ACHN (cell line): ENCODE measurements around the gene KCNIP2.

Experiments used
- DNase-seq: peaks from one replicate; pipeline ENCODE4 v3.0.0-alpha.2; 2015
- in situ Hi-C: cut with HindIII; loops from 2 replicates; pipeline ENCODE4 v1.10.0; 2017; ENCODE audit warnings: low sequenced_read_pairs, low pct_ligation_motif_present, low pct_unique_long_range_greater_than_20kb

KCNIP2 gene

DNA sequence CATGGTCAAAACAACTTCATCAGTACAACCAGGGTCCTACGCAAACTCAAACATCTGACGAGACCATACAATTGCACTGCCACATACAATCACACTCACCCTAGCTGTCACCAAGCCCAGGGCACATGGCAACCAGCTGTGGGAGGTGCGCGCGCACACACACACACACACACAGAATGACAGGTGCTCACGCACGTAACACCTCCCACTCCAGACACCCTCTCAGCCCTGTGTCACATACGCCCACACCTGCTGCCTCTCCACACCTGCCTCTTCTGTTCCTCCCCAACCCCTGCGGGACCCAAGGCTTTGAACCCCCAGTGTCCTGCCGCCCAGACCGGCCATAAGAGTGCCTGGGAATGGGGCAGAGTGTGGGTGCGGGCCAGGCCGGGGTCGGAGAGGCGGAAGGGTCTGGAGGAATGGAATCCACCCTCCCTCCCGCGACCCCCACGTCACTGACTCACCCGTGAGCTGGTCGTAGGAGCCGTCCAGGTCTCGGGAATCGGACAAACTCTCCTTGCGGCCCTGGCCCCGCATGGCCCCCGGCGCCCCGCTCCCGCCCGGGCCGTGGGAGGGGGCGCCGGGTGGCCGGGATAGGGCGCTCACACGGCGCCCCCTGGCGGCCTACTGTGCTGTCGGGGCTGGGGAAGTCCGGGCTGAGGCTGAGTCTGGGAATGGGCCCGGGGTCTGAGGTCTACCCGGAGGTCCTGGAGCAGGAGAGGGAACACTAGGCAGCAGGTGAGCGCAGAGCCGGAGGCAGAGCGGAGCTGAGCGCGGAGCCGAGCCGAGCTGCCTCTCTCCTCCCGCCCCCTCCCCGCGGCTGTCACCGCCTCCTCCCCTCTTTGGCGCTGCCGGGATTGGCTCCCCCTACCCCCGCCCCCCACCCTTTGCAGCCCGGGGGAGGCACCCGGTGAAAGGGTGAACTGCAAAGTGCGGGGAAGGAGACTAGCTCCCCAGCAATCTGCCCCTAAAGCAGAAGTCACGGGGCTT, at the start of gene KCNIP2:
Gene KCNIP2 (minus strand): TSS at position 769 of the 990 bp plus-strand sequence. CDS start 232 bp downstream, at position 537.
- no peak for DNase-seq
- in situ Hi-C loops: no loop called here

DNA sequence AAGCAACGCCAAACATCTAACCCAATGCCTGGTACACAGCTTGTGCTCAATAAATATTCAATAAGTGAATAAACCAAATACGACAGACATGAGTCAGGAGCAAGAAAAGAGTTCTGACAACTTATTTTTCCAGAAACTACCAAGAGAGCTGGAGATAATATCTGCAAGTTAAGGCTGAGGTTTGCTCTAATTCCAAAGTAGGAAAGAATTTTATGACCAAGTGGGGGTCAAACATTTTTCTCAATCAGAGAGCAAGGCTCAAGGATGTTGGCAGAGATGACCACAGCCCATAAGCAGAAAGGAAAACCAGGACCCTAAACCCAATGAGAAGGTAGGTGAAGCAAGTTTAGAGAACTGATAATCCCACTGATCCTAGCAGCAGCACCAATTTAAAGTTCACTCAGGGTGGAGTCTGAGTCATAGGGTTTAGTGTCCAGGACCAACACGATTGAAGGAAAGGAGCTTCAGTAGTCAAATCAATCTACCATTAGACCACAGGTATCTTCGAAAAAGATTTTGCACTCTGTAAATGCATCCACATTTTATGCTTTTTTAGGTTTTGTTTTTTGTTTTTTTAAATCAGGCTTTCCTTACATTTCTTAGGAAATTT, 49.3 kb upstream of the KCNIP2 start:
- in situ Hi-C loops: no loop called here
- no peak for DNase-seq

- DNase-seq: peak; percentile 78
- in situ Hi-C loops: no loop called here
Measured at GRCh38 chr10:101889256-101890210, 45.9 kb upstream of the KCNIP2 start.

- DNase-seq: no peak
- in situ Hi-C loops: no loop called here
Measured at GRCh38 chr10:101888251-101888949, 44.8 kb upstream of the KCNIP2 start.

- DNase-seq: no peak
- in situ Hi-C loops: no loop called here
Measured at GRCh38 chr10:101887775-101888174, 44.2 kb upstream of the KCNIP2 start.

GRCh38 chr10:101886521-101887312, 43.1 kb upstream of the KCNIP2 start:
- DNase-seq: no peak
- in situ Hi-C loops: no loop called here

GRCh38 chr10:101881036-101881774, 37.6 kb upstream of the KCNIP2 start:
- in situ Hi-C loops: no loop called here
- DNase-seq: no peak

DNA sequence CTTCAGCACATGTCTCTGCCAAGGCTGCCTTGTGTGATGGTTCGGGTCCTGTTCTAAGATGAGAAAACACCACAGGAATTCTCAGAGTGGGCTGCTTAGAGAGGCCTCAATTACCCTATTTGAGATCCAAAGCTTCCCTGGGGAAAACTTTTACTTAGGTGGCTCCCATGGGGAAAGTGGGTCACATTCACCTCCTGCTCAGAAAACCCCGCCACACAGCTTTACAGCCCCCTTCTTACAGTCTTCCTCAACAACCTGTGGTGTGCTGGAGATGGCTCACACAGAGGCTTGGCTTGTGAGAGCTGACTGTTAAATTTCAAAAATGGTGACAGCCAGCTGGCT, 36.6 kb upstream of the KCNIP2 start:
- no peak for DNase-seq
- in situ Hi-C loops: no loop called here

GRCh38 chr10:101879456-101880231, 36.0 kb upstream of the KCNIP2 start:
- in situ Hi-C loops: no loop called here
- no peak for DNase-seq

DNA sequence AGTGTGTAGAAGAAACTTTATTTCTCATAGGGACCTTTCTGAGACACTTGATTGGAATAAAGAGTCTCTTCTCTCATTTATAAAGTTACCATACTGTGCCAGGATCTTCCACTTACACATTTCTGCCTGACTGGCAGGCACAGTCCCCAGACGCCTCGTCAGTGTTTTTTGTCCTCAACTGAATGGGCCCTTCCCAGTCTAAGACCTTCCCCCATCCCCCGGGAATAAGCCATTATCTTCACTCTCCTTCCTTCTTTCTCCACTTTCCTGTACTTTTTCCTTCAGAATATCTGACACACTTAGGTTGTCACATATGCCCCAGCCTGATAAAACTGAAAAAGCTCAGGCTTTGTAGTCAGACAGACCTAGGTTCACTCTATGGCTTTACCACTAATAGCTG, 35.3 kb upstream of the KCNIP2 start:
- in situ Hi-C loops: no loop called here
- no peak for DNase-seq

- no peak for DNase-seq
- in situ Hi-C loops: no loop called here
Measured at GRCh38 chr10:101875068-101875688, 31.6 kb upstream of the KCNIP2 start.

DNA sequence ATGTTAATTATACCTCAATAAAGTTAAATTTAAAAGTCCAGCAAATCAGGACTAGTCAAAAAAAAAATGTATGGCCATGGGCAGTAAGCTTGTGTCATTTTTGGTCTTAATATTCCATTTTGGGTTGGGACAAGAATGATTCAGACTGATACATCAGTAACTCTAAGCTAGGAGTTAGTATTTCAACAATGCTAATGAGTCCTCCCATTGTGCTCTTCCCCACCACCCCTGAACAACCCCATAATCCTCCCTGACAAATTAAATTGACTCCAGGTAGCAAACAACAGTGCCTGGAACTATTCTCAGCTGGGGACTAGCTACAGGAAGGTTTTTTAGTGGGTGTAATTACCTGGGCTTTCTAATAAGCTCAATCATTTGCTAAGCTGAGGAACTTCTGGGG, 30.7 kb upstream of the KCNIP2 start:
- in situ Hi-C loops: no loop called here
- DNase-seq: no peak

- no peak for DNase-seq
- in situ Hi-C loops: no loop called here
Measured at GRCh38 chr10:101867931-101868330, 24.3 kb upstream of the KCNIP2 start.

GRCh38 chr10:101859530-101859929, 15.9 kb upstream of the KCNIP2 start:
- in situ Hi-C loops: no loop called here
- no peak for DNase-seq

- DNase-seq: no peak
- in situ Hi-C loops: no loop called here
Measured at GRCh38 chr10:101858723-101859500, 15.3 kb upstream of the KCNIP2 start.
